Lower lobe of right lung (tissue), 2 donors: ENCODE results near the gene DES. TPM values are rescaled to one million over a fixed set of nuclear protein-coding genes. Genes with fewer than 3 reads are reported as not detected.
A peak's percentile ranks its signal among the peaks of the same experiment; 100 is the strongest.

ENCODE experiments used
- ATAC-seq, 2 donors: fragments of 200-7000 bp; cut with Tn5 transposase; one replicate each; pipeline ENCODE4 v1.9.1; 2020 to 2022; ENCODE audit warnings: mild to moderate bottlenecking in 2 of 2, moderate library complexity in 2 of 2
- DNase-seq: peaks from one replicate; pipeline ENCODE4 v3.0.0-alpha.2; 2020
- H3K27ac ChIP-seq: fragments of 200-600 bp; one replicate; pipeline ENCODE4 v1.8.0; 2022
- H3K27me3 ChIP-seq: fragments of 200-600 bp; one replicate; pipeline ENCODE4 v1.8.0; 2022; ENCODE audit warnings: low read depth
- H3K36me3 ChIP-seq: fragments of 200-600 bp; one replicate; pipeline ENCODE4 v1.8.0; 2022; ENCODE audit warnings: mild to moderate bottlenecking
- H3K4me1 ChIP-seq: fragments of 200-600 bp; one replicate; pipeline ENCODE4 v1.8.0; 2022
- H3K4me3 ChIP-seq: fragments of 200-600 bp; one replicate; pipeline ENCODE4 v1.8.0; 2022; ENCODE audit warnings: mild to moderate bottlenecking
- H3K9me3 ChIP-seq: fragments of 200-600 bp; one replicate; pipeline ENCODE4 v1.8.0; 2022
- CTCF ChIP-seq: fragments of 200-600 bp; IDR thresholded peaks from one replicate; pipeline ENCODE4 v1.8.0; 2022; ENCODE audit warnings: antibody characterized with exemption, mild to moderate bottlenecking
- intact Hi-C: fragments of 100-400 bp; cut with DNase I; formaldehyde crosslinking; loops from one replicate; pipeline ENCODE4 v1.11.0; 2022
- total RNA-seq: library from RNA; stranded (reverse); fragmentation: NEBNext Ultra II Directional; extraction: Animal tissue kit (Norgen Biotek cat#: 25700); gene quantifications from one replicate; pipeline ENCODE4 v1.2.1, GENCODE V29; 2021
- donor health status: DM: no; HTN: yes; CAD: no; lungs with severe emphysema.

The DES gene
- total RNA-seq, 1 donor from 2014 or later = 64.5 TPM

- TF ChIP-seq CTCF = peak; percentile 91
- H3K36me3 ChIP-seq = no peaks in the 10 kb centered on the region
- H3K27me3 ChIP-seq = no peaks in the 10 kb centered on the region
- no peaks in the 10 kb centered on the region for H3K9me3 ChIP-seq
- ATAC-seq = peak; percentile 80
- intact Hi-C loops = loop anchor here (10.0 kb wide), 1 partner anchor 132 kb away; no protein-coding TSS in a partner anchor
- no peak overlapping the region for H3K27ac ChIP-seq
- no peak overlapping the region for H3K4me3 ChIP-seq
- peaks cover 17% of the 10 kb centered on the region for H3K4me1 ChIP-seq
- peak; percentile 66 for DNase-seq
These were observed 15.3 kb upstream of the DES start for GRCh38 chr2:219402665-219403515.

GRCh38 chr2:219403861-219404260 is 14.3 kb upstream of the DES start:
- Histone ChIP-seq H3K27me3 (no peaks in the 10 kb centered on the region), H3K36me3 (no peaks in the 10 kb centered on the region), H3K4me1 (peaks cover 10% of the 10 kb centered on the region), H3K9me3 (no peaks in the 10 kb centered on the region), H3K4me3 (no peak overlapping the region), H3K27ac (no peak overlapping the region)
- ATAC-seq = no peak
- intact Hi-C loops = loop anchor here (10.0 kb wide), 1 partner anchor 131 kb away; no protein-coding TSS in a partner anchor
- DNase-seq = no peak
- TF ChIP-seq CTCF = no peak

GRCh38 chr2:219404291-219404910 is 13.8 kb upstream of the DES start:
- peaks cover 5% of the 10 kb centered on the region for H3K4me1 ChIP-seq
- H3K36me3 ChIP-seq = no peaks in the 10 kb centered on the region
- no peak for DNase-seq
- H3K4me3 ChIP-seq = no peak overlapping the region
- no peak for TF ChIP-seq CTCF
- H3K27ac ChIP-seq = no peak overlapping the region
- ATAC-seq = no peak
- intact Hi-C loops = loop anchor here (10.0 kb wide), 1 partner anchor 130 kb away; no protein-coding TSS in a partner anchor
- no peaks in the 10 kb centered on the region for H3K9me3 ChIP-seq
- no peaks in the 10 kb centered on the region for H3K27me3 ChIP-seq

GRCh38 chr2:219404954-219405353 is 13.2 kb upstream of the DES start:
- Histone ChIP-seq H3K27me3 (no peaks in the 10 kb centered on the region), H3K36me3 (no peaks in the 10 kb centered on the region), H3K9me3 (no peaks in the 10 kb centered on the region), H3K4me3 (no peak overlapping the region), H3K27ac (no peak overlapping the region), H3K4me1 (peaks cover 5% of the 10 kb centered on the region)
- no peak for ATAC-seq
- TF ChIP-seq CTCF = no peak
- no peak for DNase-seq
- intact Hi-C loops = loop anchor here (10.0 kb wide), 1 partner anchor 130 kb away; no protein-coding TSS in a partner anchor

GRCh38 chr2:219405451-219405850 is 12.7 kb upstream of the DES start:
- no peaks in the 10 kb centered on the region for H3K36me3 ChIP-seq
- no peak overlapping the region for H3K27ac ChIP-seq
- intact Hi-C loops = loop anchor here (10.0 kb wide), 1 partner anchor 129 kb away; no protein-coding TSS in a partner anchor
- DNase-seq = no peak
- H3K4me3 ChIP-seq = no peak overlapping the region
- peaks cover 5% of the 10 kb centered on the region for H3K4me1 ChIP-seq
- no peak for TF ChIP-seq CTCF
- H3K27me3 ChIP-seq = no peaks in the 10 kb centered on the region
- no peaks in the 10 kb centered on the region for H3K9me3 ChIP-seq
- ATAC-seq = no peak
